Measurements from ENCODE around the gene PCDHA7.
"Not testable (repeated sequence)": the region's sequence is repeated elsewhere in the genome, so short reads cannot be mapped to it uniquely, and the experiment has no call there.

Gene PCDHA7

DNA sequence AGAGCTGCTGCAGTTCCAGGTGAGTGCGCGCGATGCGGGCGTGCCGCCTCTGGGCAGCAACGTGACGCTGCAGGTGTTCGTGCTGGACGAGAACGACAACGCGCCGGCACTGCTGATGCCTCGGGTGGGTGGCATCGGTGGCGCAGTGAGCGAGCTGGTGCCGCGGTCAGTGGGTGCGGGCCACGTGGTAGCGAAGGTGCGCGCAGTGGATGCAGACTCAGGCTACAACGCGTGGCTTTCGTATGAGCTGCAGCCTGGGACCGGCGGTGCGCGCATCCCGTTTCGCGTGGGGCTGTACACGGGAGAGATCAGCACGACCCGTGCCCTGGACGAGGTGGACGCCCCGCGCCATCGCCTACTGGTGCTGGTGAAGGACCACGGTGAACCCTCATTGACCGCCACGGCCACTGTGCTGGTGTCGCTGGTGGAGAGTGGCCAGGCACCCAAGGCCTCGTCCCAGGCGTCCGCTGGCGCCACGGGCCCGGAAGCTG is 31.2 kb upstream of the PCDHA7 start:
- TF ChIP-seq POLR2A (IDR thresholded peaks at IDR 0.05; ENCODE audit: low read length), result no peak
- TF ChIP-seq GATA1 (IDR thresholded peaks at IDR 0.05; ENCODE audit: low read depth, low read length), result no peak

GRCh38 chr5:140806834-140807775 is 27.0 kb upstream of the PCDHA7 start, which contains the start of gene PCDHA4:
TSS of gene PCDHA4 (plus strand) at chr5:140807068.
- peak; percentile 17 to 46 for DNase-seq

More for the DNA sequence above, 31.2 kb upstream of the PCDHA7 start:
- no peak for DNase-seq

DNA sequence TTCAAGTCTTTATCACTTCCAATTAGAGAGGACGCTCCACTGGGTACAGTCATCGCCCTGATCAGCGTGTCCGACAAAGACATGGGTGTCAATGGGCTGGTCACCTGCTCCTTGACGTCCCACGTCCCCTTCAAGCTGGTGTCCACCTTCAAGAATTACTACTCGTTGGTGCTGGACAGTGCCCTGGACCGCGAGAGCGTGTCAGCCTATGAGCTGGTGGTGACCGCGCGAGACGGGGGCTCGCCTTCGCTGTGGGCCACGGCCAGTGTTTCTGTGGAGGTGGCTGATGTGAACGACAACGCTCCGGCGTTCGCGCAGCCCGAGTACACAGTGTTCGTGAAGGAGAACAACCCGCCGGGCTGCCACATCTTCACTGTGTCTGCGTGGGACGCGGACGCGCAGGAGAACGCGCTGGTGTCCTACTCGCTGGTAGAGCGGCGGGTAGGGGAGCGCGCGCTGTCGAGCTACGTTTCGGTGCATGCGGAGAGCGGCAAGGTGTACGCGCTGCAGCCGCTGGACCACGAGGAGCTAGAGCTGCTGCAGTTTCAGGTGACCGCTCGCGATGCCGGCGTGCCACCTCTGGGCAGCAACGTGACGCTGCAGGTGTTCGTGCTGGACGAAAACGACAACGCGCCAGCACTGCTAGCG is 25.7 kb upstream of the PCDHA7 start:
- not testable (repeated sequence) for DNase-seq

More at GRCh38 chr5:140806834-140807775, 27.0 kb upstream of the PCDHA7 start, which contains the start of gene PCDHA4:
- no peak for TF ChIP-seq POLR2A (IDR thresholded peaks at IDR 0.05; ENCODE audit: low read length)
- TF ChIP-seq GATA1 (IDR thresholded peaks at IDR 0.05; ENCODE audit: low read depth, low read length), result no peak

- DNase-seq, result no peak
- TF ChIP-seq POLR2A (IDR thresholded peaks at IDR 0.05; ENCODE audit: low read length) (no peak), GATA1 (IDR thresholded peaks at IDR 0.05; ENCODE audit: low read depth, low read length) (no peak)
These were observed 25.2 kb upstream of the PCDHA7 start for GRCh38 chr5:140808889-140809291.

DNA sequence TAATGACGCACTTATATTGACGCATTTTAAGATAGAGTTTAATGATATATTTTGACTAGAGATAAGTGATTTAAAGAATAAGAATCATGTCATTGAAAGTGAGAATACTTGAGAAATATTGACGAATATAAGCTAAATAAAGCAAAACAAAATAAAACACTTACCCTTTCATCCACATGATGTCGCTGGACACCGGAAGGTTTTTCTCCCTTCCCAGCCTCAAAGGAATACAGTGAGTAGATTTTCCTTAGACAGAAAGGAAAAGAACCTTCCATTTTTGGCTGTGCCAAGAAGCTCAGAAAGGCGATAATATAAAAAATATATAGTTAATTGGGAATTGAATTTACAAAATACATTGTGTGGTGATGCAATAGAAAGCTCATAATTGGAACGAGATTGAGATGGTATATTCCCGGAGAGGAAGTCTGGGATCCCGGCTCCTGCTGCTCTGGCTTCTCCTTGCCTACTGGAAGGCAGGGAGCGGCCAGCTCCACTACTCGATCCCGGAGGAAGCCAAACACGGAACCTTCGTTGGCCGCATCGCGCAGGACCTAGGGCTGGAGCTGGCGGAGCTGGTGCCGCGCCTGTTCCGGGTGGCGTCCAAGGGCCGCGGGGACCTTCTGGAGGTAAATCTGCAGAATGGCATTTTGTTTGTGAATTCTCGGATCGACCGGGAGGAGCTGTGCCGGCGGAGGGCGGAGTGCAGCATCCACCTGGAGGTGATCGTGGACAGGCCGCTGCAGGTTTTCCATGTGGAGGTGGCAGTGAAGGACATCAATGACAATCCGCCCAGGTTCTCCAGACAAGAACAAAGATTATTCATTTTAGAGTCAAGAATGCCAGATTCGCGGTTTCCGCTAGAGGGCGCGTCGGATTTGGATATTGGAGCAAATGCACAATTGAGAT is 12.4 kb upstream of the PCDHA7 start, which contains the start of gene PCDHA5:
TSS of gene PCDHA5 (plus strand) at position 239 of the 906 bp plus-strand sequence.
- peak; percentile 30 to 42 for DNase-seq
- TF ChIP-seq POLR2A (IDR thresholded peaks at IDR 0.05; ENCODE audit: low read length) (no peak), GATA1 (IDR thresholded peaks at IDR 0.05; ENCODE audit: low read depth, low read length) (no peak)

DNA sequence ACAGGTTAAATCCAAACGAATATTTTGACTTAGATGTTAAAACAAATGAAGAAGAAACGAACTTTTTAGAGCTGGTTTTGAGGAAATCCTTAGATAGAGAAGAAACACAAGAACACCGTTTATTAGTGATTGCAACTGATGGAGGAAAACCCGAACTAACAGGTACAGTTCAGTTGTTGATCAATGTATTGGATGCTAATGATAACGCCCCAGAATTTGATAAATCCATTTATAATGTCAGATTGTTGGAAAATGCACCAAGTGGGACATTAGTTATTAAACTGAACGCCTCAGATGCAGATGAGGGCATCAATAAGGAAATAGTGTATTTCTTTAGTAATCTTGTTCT is 11.8 kb upstream of the PCDHA7 start:
- no peak for DNase-seq
- TF ChIP-seq GATA1 (IDR thresholded peaks at IDR 0.05; ENCODE audit: low read depth, low read length), result no peak
- TF ChIP-seq POLR2A (IDR thresholded peaks at IDR 0.05; ENCODE audit: low read length), result no peak

- DNase-seq, result not testable (repeated sequence)
These were observed 11.1 kb upstream of the PCDHA7 start for GRCh38 chr5:140822969-140823368.

- no peak for TF ChIP-seq POLR2A (IDR thresholded peaks at IDR 0.05; ENCODE audit: low read length)
- no peak for TF ChIP-seq GATA1 (IDR thresholded peaks at IDR 0.05; ENCODE audit: low read depth, low read length)
- DNase-seq, result no peak
These were observed 10.6 kb upstream of the PCDHA7 start for GRCh38 chr5:140823475-140823874.

DNA sequence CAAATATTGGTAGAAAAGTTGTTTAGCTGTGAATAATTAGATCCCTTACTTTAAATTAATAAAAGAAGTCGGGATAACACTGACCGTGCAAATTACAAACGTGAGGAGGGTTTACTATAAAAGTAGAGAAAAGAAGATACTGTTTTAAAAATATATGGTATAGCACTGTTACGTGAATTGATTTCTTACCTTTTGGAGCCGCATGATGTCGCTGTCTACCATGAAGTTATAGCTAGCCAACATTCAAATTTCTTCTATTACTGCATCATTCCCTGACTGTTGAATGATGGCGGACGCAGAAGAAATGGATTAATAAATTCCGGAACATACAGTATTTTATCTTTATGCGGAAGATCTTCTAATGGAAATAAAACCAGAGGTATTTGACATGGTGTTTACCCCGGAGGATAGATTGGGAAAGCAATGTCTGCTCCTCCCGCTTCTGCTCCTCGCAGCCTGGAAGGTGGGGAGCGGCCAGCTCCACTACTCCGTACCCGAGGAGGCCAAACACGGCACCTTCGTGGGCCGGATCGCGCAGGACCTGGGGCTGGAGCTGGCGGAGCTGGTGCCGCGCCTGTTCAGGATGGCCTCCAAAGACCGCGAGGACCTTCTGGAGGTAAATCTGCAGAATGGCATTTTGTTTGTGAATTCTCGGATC is 6.2 kb upstream of the PCDHA7 start, which contains the start of gene PCDHA6:
TSS of gene PCDHA6 (plus strand) at position 257 of the 658 bp plus-strand sequence. CDS start at position 389, 132 bp downstream.
- DNase-seq, result peak in 1 of 2 experiments; percentile 2
- TF ChIP-seq GATA1 (IDR thresholded peaks at IDR 0.05; ENCODE audit: low read depth, low read length) (no peak), POLR2A (IDR thresholded peaks at IDR 0.05; ENCODE audit: low read length) (no peak)

DNA sequence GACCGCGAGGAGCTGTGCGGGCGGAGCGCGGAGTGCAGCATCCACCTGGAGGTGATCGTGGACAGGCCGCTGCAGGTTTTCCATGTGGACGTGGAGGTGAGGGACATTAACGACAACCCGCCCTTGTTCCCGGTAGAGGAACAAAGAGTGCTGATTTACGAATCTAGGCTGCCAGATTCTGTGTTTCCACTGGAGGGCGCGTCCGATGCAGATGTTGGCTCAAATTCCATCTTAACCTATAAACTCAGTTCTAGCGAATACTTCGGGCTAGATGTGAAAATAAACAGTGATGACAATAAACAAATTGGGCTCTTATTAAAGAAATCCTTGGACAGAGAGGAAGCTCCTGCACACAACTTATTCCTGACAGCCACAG is 5.7 kb upstream of the PCDHA7 start:
- no peak for DNase-seq
- TF ChIP-seq POLR2A (IDR thresholded peaks at IDR 0.05; ENCODE audit: low read length) (no peak), GATA1 (IDR thresholded peaks at IDR 0.05; ENCODE audit: low read depth, low read length) (no peak)

DNA sequence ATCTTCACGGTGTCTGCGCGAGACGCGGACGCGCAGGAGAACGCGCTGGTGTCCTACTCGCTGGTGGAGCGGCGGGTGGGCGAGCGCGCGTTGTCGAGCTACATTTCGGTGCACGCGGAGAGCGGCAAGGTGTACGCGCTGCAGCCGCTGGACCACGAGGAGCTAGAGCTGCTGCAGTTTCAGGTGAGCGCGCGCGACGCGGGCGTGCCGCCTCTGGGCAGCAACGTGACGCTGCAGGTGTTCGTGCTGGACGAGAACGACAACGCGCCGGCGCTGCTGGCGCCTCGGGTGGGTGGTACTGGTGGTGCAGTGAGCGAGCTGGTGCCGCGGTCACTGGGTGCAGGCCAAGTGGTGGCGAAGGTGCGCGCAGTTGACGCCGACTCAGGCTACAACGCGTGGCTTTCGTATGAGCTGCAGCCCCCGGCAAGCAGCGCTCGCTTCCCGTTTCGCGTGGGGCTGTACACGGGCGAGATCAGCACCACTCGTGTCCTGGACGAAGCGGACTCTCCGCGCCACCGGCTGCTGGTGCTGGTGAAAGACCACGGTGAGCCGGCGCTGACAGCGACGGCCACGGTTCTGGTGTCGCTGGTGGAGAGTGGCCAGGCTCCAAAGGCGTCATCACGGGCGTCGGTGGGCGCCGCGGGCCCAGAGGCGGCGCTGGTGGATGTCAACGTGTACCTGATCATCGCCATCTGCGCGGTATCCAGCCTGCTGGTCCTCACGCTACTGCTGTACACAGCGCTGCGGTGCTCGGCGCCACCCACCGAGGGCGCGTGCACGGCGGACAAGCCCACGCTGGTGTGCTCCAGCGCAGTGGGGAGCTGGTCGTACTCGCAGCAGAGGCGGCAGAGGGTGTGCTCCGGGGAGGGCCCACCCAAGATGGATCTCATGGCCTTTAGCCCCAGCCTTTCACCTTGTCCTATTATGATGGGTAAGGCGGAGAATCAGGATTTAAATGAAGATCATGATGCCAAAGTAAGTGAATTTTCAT is 4.3 kb upstream of the PCDHA7 start:
- DNase-seq, result not testable (repeated sequence)

- DNase-seq, result not testable (repeated sequence)
These were observed 455 bp downstream of the PCDHA7 start for GRCh38 chr5:140834439-140835008.

All from erythroblast (primary cell).